Kidney glomerular epithelial cell (primary cell): ENCODE results near the gene CRIP1.

Experiments used
- DNase-seq: peaks from one replicate; lab custom pipeline; 2025; lab: John Stamatoyannopoulos, UW

Gene CRIP1

GRCh38 chr14:105480807-105481801 lies 5.6 kb upstream of the CRIP1 start:
- DNase-seq = peak; percentile 90

GRCh38 chr14:105481886-105482457 lies 4.7 kb upstream of the CRIP1 start:
- DNase-seq = peak; percentile 94

GRCh38 chr14:105482486-105483110 lies 4.1 kb upstream of the CRIP1 start:
- no peak for DNase-seq

GRCh38 chr14:105483300-105484068 lies 3.2 kb upstream of the CRIP1 start:
- DNase-seq = no peak

- DNase-seq = no peak
These were observed 2.4 kb upstream of the CRIP1 start for GRCh38 chr14:105484069-105484996.

- DNase-seq = no peak
These were observed 1.7 kb upstream of the CRIP1 start for GRCh38 chr14:105484997-105485393.

GRCh38 chr14:105485739-105486162 lies 935 bp upstream of the CRIP1 start:
- DNase-seq = peak; percentile 16

- no peak for DNase-seq
These were observed 325 bp downstream of the CRIP1 start for GRCh38 chr14:105486974-105487448.

- no peak for DNase-seq
These were observed 831 bp downstream of the CRIP1 start for GRCh38 chr14:105487449-105487985.

- no peak for DNase-seq
These were observed 1.5 kb downstream of the CRIP1 start for GRCh38 chr14:105487986-105488777.

- DNase-seq = no peak
These were observed 2.3 kb downstream of the CRIP1 start for GRCh38 chr14:105488781-105489541.

- DNase-seq = peak; percentile 89
These were observed 3.0 kb downstream of the CRIP1 start for GRCh38 chr14:105489542-105490266.

- no peak for DNase-seq
These were observed 3.5 kb downstream of the CRIP1 start for GRCh38 chr14:105490267-105490571.

- peak; percentile 100 for DNase-seq
These were observed 4.1 kb downstream of the CRIP1 start, which contains the start of gene TEDC1 for GRCh38 chr14:105490572-105491365. Gene TEDC1 (plus strand): TSS chr14:105491246. CDS start chr14:105491376, 130 bp downstream.

- DNase-seq = peak; percentile 44
These were observed 4.8 kb downstream of the CRIP1 start for GRCh38 chr14:105491366-105491973.

GRCh38 chr14:105492031-105492970 lies 5.6 kb downstream of the CRIP1 start:
- DNase-seq = no peak
